Measurements from ENCODE around the gene NCKAP5. TPM values are rescaled to one million over a fixed set of nuclear protein-coding genes. Genes with fewer than 3 reads are reported as not detected.

Gene NCKAP5
- polyA plus RNA-seq, 2 donors: 2.2 to 3.0 TPM

- Histone ChIP-seq H3K4me1 (ENCODE audit: control insufficient read depth in 2 of 2, insufficient read depth in 2 of 2, low read length in 1 of 2) (no peaks in the 10 kb centered on the region), H3K27ac (ENCODE audit: low read depth in 2 of 2, low read length in 1 of 2) (no peak overlapping the region), H3K36me3 (ENCODE audit: control insufficient read depth in 2 of 2, insufficient read depth in 2 of 2, low read length in 1 of 2) (no peaks in the 10 kb centered on the region), H3K27me3 (ENCODE audit: control insufficient read depth in 1 of 2, insufficient read depth in 2 of 2, low read length in 2 of 2) (peaks cover 0 to 2% of the 10 kb centered on the region in 2 donors), H3K9me3 (ENCODE audit: control insufficient read depth in 2 of 2, insufficient read depth in 1 of 2, low read depth in 1 of 2, low read length in 1 of 2) (no peaks in the 10 kb centered on the region), H3K4me3 (ENCODE audit: low read depth in 1 of 2, low read length in 2 of 2) (no peak overlapping the region)
- 42 to 43% methylated on average over 3 of the region's 3 CpGs for WGBS, 2 donors
Measured at GRCh38 chr2:132662732-132663131, 905.5 kb downstream of the NCKAP5 start.

GRCh38 chr2:132659331-132659730, 908.9 kb downstream of the NCKAP5 start:
- Histone ChIP-seq H3K27ac (ENCODE audit: low read depth in 2 of 2, low read length in 1 of 2) (no peak overlapping the region), H3K4me3 (ENCODE audit: low read depth in 1 of 2, low read length in 2 of 2) (no peak overlapping the region), H3K36me3 (ENCODE audit: control insufficient read depth in 2 of 2, insufficient read depth in 2 of 2, low read length in 1 of 2) (no peaks in the 10 kb centered on the region), H3K4me1 (ENCODE audit: control insufficient read depth in 2 of 2, insufficient read depth in 2 of 2, low read length in 1 of 2) (no peaks in the 10 kb centered on the region), H3K27me3 (ENCODE audit: control insufficient read depth in 1 of 2, insufficient read depth in 2 of 2, low read length in 2 of 2) (no peaks in the 10 kb centered on the region), H3K9me3 (ENCODE audit: control insufficient read depth in 2 of 2, insufficient read depth in 1 of 2, low read depth in 1 of 2, low read length in 1 of 2) (no peaks in the 10 kb centered on the region)
- 91 to 92% methylated on average over 3 of the region's 3 CpGs for WGBS, 2 donors

- 55 to 59% methylated on average over 7 of the region's 7 CpGs for WGBS, 2 donors
- Histone ChIP-seq H3K4me1 (ENCODE audit: control insufficient read depth in 2 of 2, insufficient read depth in 2 of 2, low read length in 1 of 2) (no peaks in the 10 kb centered on the region), H3K27ac (ENCODE audit: low read depth in 2 of 2, low read length in 1 of 2) (no peak overlapping the region), H3K4me3 (ENCODE audit: low read depth in 1 of 2, low read length in 2 of 2) (no peak overlapping the region), H3K9me3 (ENCODE audit: control insufficient read depth in 2 of 2, insufficient read depth in 1 of 2, low read depth in 1 of 2, low read length in 1 of 2) (no peaks in the 10 kb centered on the region), H3K36me3 (ENCODE audit: control insufficient read depth in 2 of 2, insufficient read depth in 2 of 2, low read length in 1 of 2) (no peaks in the 10 kb centered on the region), H3K27me3 (ENCODE audit: control insufficient read depth in 1 of 2, insufficient read depth in 2 of 2, low read length in 2 of 2) (no peaks in the 10 kb centered on the region)
Measured at GRCh38 chr2:132656266-132656975, 911.8 kb downstream of the NCKAP5 start.

- Histone ChIP-seq H3K9me3 (ENCODE audit: control insufficient read depth in 2 of 2, insufficient read depth in 1 of 2, low read depth in 1 of 2, low read length in 1 of 2) (no peaks in the 10 kb centered on the region), H3K36me3 (ENCODE audit: control insufficient read depth in 2 of 2, insufficient read depth in 2 of 2, low read length in 1 of 2) (no peaks in the 10 kb centered on the region), H3K27me3 (ENCODE audit: control insufficient read depth in 1 of 2, insufficient read depth in 2 of 2, low read length in 2 of 2) (no peaks in the 10 kb centered on the region), H3K4me3 (ENCODE audit: low read depth in 1 of 2, low read length in 2 of 2) (no peak overlapping the region), H3K4me1 (ENCODE audit: control insufficient read depth in 2 of 2, insufficient read depth in 2 of 2, low read length in 1 of 2) (no peaks in the 10 kb centered on the region), H3K27ac (ENCODE audit: low read depth in 2 of 2, low read length in 1 of 2) (no peak overlapping the region)
- WGBS, 2 donors: 61 to 82% methylated on average over 7 of the region's 7 CpGs
Measured at GRCh38 chr2:132654968-132655367, 913.3 kb downstream of the NCKAP5 start.

- 68 to 70% methylated on average over 4 of the region's 4 CpGs for WGBS, 2 donors
- H3K4me1 ChIP-seq (ENCODE audit: control insufficient read depth in 2 of 2, insufficient read depth in 2 of 2, low read length in 1 of 2): no peaks in the 10 kb centered on the region
- no peak overlapping the region for H3K27ac ChIP-seq (ENCODE audit: low read depth in 2 of 2, low read length in 1 of 2)
- no peak overlapping the region for H3K4me3 ChIP-seq (ENCODE audit: low read depth in 1 of 2, low read length in 2 of 2)
- H3K9me3 ChIP-seq (ENCODE audit: control insufficient read depth in 2 of 2, insufficient read depth in 1 of 2, low read depth in 1 of 2, low read length in 1 of 2): no peaks in the 10 kb centered on the region
- no peaks in the 10 kb centered on the region for H3K27me3 ChIP-seq (ENCODE audit: control insufficient read depth in 1 of 2, insufficient read depth in 2 of 2, low read length in 2 of 2)
- no peaks in the 10 kb centered on the region for H3K36me3 ChIP-seq (ENCODE audit: control insufficient read depth in 2 of 2, insufficient read depth in 2 of 2, low read length in 1 of 2)
Measured at GRCh38 chr2:132654335-132654734, 913.9 kb downstream of the NCKAP5 start.

- Histone ChIP-seq H3K36me3 (ENCODE audit: control insufficient read depth in 2 of 2, insufficient read depth in 2 of 2, low read length in 1 of 2) (no peaks in the 10 kb centered on the region), H3K27ac (ENCODE audit: low read depth in 2 of 2, low read length in 1 of 2) (no peak overlapping the region), H3K9me3 (ENCODE audit: control insufficient read depth in 2 of 2, insufficient read depth in 1 of 2, low read depth in 1 of 2, low read length in 1 of 2) (no peaks in the 10 kb centered on the region), H3K4me1 (ENCODE audit: control insufficient read depth in 2 of 2, insufficient read depth in 2 of 2, low read length in 1 of 2) (no peaks in the 10 kb centered on the region), H3K27me3 (ENCODE audit: control insufficient read depth in 1 of 2, insufficient read depth in 2 of 2, low read length in 2 of 2) (no peaks in the 10 kb centered on the region), H3K4me3 (ENCODE audit: low read depth in 1 of 2, low read length in 2 of 2) (no peak overlapping the region)
- 51 to 63% methylated on average over 8 of the region's 8 CpGs for WGBS, 2 donors
Measured at GRCh38 chr2:132652474-132652873, 915.8 kb downstream of the NCKAP5 start.

GRCh38 chr2:132651115-132652045, 916.9 kb downstream of the NCKAP5 start:
- 72 to 74% methylated on average over 12 of the region's 12 CpGs for WGBS, 2 donors
- no peak overlapping the region for H3K27ac ChIP-seq (ENCODE audit: low read depth in 2 of 2, low read length in 1 of 2)
- H3K4me1 ChIP-seq (ENCODE audit: control insufficient read depth in 2 of 2, insufficient read depth in 2 of 2, low read length in 1 of 2): no peaks in the 10 kb centered on the region
- no peak overlapping the region for H3K4me3 ChIP-seq (ENCODE audit: low read depth in 1 of 2, low read length in 2 of 2)
- H3K27me3 ChIP-seq (ENCODE audit: control insufficient read depth in 1 of 2, insufficient read depth in 2 of 2, low read length in 2 of 2): no peaks in the 10 kb centered on the region
- H3K9me3 ChIP-seq (ENCODE audit: control insufficient read depth in 2 of 2, insufficient read depth in 1 of 2, low read depth in 1 of 2, low read length in 1 of 2): no peaks in the 10 kb centered on the region
- no peaks in the 10 kb centered on the region for H3K36me3 ChIP-seq (ENCODE audit: control insufficient read depth in 2 of 2, insufficient read depth in 2 of 2, low read length in 1 of 2)

- 82% methylated on average over 8 of the region's 8 CpGs for WGBS, 2 donors
- Histone ChIP-seq H3K27me3 (ENCODE audit: control insufficient read depth in 1 of 2, insufficient read depth in 2 of 2, low read length in 2 of 2) (no peaks in the 10 kb centered on the region), H3K9me3 (ENCODE audit: control insufficient read depth in 2 of 2, insufficient read depth in 1 of 2, low read depth in 1 of 2, low read length in 1 of 2) (no peaks in the 10 kb centered on the region), H3K27ac (ENCODE audit: low read depth in 2 of 2, low read length in 1 of 2) (no peak overlapping the region), H3K4me1 (ENCODE audit: control insufficient read depth in 2 of 2, insufficient read depth in 2 of 2, low read length in 1 of 2) (no peaks in the 10 kb centered on the region), H3K4me3 (ENCODE audit: low read depth in 1 of 2, low read length in 2 of 2) (no peak overlapping the region), H3K36me3 (ENCODE audit: control insufficient read depth in 2 of 2, insufficient read depth in 2 of 2, low read length in 1 of 2) (no peaks in the 10 kb centered on the region)
Measured at GRCh38 chr2:132646540-132647108, 921.6 kb downstream of the NCKAP5 start.

- 81 to 83% methylated on average over 18 of the region's 18 CpGs for WGBS, 2 donors
Measured at GRCh38 chr2:132645722-132646539, 922.3 kb downstream of the NCKAP5 start.

More at GRCh38 chr2:132645722-132646539, 922.3 kb downstream of the NCKAP5 start:
- H3K9me3 ChIP-seq (ENCODE audit: control insufficient read depth in 2 of 2, insufficient read depth in 1 of 2, low read depth in 1 of 2, low read length in 1 of 2): no peaks in the 10 kb centered on the region
- no peaks in the 10 kb centered on the region for H3K36me3 ChIP-seq (ENCODE audit: control insufficient read depth in 2 of 2, insufficient read depth in 2 of 2, low read length in 1 of 2)
- H3K4me1 ChIP-seq (ENCODE audit: control insufficient read depth in 2 of 2, insufficient read depth in 2 of 2, low read length in 1 of 2): no peaks in the 10 kb centered on the region
- no peaks in the 10 kb centered on the region for H3K27me3 ChIP-seq (ENCODE audit: control insufficient read depth in 1 of 2, insufficient read depth in 2 of 2, low read length in 2 of 2)
- H3K4me3 ChIP-seq (ENCODE audit: low read depth in 1 of 2, low read length in 2 of 2): no peak overlapping the region
- no peak overlapping the region for H3K27ac ChIP-seq (ENCODE audit: low read depth in 2 of 2, low read length in 1 of 2)

Data from esophagus (tissue), 2 donors.